ENCODE results near the gene LGALS1. TPM values are rescaled to one million over a fixed set of nuclear protein-coding genes. Genes with fewer than 3 reads are reported as not detected.

The LGALS1 gene
- 100 to 1,000 TPM; 522 to 663 TPM for total RNA-seq

DNA sequence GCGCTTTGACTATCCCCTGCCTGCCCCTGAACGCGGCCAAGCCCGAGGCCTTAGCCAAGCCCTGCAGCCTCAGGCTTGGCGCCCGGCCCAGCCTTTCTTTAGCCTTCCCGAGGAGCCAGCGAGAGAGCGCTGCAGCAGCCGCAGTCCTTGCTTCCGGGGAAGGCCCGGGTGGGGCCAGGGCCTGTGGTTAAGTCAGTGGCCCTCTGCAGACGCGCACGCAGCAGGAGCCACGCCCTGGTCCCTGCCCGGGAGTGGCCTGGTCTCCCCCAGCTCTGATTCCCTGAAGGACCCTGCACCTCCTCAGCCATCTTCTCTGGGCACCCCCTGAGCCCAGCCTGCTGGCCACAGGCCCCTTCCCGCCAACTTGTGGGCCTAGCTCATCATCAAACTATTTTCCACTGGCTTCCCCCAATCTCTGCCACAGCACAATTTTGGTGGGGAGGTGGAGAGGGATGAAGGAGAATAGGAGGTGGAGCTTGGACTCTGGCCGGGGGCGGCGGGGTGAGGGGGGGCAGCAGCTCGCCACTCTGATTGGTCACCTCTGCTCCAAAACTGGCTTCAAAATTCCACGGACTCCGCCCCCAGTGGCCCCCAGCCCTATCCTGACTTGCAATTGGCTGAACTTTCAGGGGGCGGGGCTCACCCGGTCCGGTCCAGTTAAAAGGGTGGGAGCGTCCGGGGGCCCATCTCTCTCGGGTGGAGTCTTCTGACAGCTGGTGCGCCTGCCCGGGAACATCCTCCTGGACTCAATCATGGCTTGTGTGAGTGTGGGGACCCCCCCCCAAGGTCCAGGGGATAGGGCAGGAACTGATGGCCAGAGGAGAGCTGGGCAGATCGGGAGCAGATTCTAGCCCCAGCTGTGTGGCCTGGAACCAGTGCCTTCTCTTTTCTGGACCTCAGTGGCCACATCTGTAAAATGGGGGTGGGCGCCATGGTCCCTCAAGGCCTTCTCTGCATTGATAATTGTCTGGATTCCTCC is at the start of gene LGALS1:
TSS of gene LGALS1 (plus strand) at position 686 of the 979 bp plus-strand sequence. CDS start at position 753, 67 bp downstream.
- peak; percentile 87 for DNase-seq
- peaks cover 12% of the 10 kb centered on the region for H3K36me3 Mint-ChIP-seq (ENCODE audit: low read depth)
- CTCF ChIA-PET = interaction anchor here (0.6 to 5.7 kb wide), 7 partner anchors 14 to 76 kb away, joined by 3 to 36 read pairs (median 4); partner anchors contain the start of gene PDXP
- H3K27ac Mint-ChIP-seq = peak within 1 kb of the TSS; percentile 96
- no peaks in the 10 kb centered on the region for H3K27me3 Mint-ChIP-seq
- POLR2A ChIA-PET = interaction anchor here (0.5 to 1.4 kb wide), 9 partner anchors 11 to 130 kb away, joined by 3 to 5 read pairs (median 3); partner anchors contain the start of genes NOL12 and PDXP
- peaks cover 58% of the 10 kb centered on the region for H3K4me1 Mint-ChIP-seq
- H3K4me3 Mint-ChIP-seq = peak within 1 kb of the TSS; percentile 89
- ATAC-seq = peak; percentile 54
- intact Hi-C loops (cut with DNase I, micrococcal nuclease) = loop anchor here in 1 of 2 experiments (5.0 to 10.0 kb wide), 3 partner anchors 188 to 1080 kb away; partner anchors contain the start of genes MFNG, RAC2 and SUN2
- H3K9me3 Mint-ChIP-seq (ENCODE audit: low read depth) = no peaks in the 10 kb centered on the region

DNA sequence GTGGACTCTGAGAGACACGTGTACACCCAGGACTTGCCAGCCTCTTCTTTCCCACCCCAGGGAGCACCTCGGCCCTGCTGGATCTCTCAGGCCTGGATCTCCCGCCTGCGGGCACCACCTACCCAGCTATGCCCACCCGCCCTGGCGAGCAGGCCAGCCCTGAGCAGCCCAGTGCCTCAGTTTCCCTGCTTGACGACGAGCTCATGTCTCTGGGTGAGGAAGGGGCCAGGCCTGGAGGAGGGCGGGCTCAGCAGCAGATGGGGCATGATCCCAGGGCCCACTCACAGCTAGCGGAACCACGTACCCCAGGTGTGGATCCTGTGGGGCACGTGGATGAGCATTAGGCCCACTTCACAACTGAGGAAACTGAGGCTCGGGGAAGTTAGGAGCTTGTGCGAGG is 49.7 kb upstream of the LGALS1 start:
- Mint-ChIP-seq H3K27me3 (no peaks in the 10 kb centered on the region), H3K27ac (peak overlapping the region; percentile 72), H3K4me3 (no peak overlapping the region), H3K9me3 (ENCODE audit: low read depth) (no peaks in the 10 kb centered on the region), H3K4me1 (peaks cover 46% of the 10 kb centered on the region), H3K36me3 (ENCODE audit: low read depth) (peaks cover 22% of the 10 kb centered on the region)
- intact Hi-C loops (cut with DNase I, micrococcal nuclease) = no loop called here
- ChIA-PET CTCF (interaction anchor here (0.6 to 4.7 kb wide), 13 partner anchors 8 to 577 kb away, joined by 3 to 41 read pairs (median 5); no protein-coding TSS in a partner anchor), POLR2A (interaction anchor here (0.7 kb wide), 1 partner anchor 18 kb away, joined by 3 read pairs; no protein-coding TSS in a partner anchor)
- ATAC-seq = no peak
- DNase-seq = no peak

DNA sequence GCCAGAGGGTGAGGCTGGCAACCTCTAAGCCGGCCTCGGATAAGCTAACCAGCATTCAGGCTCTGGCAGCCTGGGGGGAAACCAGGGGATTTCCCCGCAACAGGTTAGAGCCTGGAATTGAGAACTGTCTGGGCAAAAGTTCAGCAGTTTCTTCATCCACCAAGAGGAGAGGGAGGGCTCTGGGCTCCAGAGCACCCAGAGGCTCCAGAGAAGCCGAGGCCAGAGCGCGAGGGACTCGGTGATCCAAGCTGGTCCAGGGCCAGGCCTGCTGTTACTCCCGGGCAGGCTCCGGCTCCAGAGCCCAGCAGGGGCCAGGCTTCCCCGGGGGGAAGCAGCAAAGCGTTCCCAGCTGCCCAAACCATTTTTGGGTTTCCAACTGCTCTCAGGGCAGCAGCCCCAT is 49.3 kb upstream of the LGALS1 start:
- Mint-ChIP-seq H3K27me3 (no peaks in the 10 kb centered on the region), H3K36me3 (ENCODE audit: low read depth) (peaks cover 22% of the 10 kb centered on the region), H3K9me3 (ENCODE audit: low read depth) (no peaks in the 10 kb centered on the region), H3K4me3 (no peak overlapping the region), H3K4me1 (peaks cover 46% of the 10 kb centered on the region), H3K27ac (peak overlapping the region; percentile 92)
- DNase-seq (no peak), ATAC-seq (no peak)
- POLR2A ChIA-PET = interaction anchor here (1.5 kb wide), 1 partner anchor 11 kb away, joined by 8 read pairs; no protein-coding TSS in a partner anchor
- intact Hi-C loops (cut with DNase I, micrococcal nuclease) = no loop called here
- CTCF ChIA-PET = interaction anchor here (0.6 to 4.7 kb wide), 8 partner anchors 10 to 102 kb away, joined by 3 to 41 read pairs (median 6); no protein-coding TSS in a partner anchor

DNA sequence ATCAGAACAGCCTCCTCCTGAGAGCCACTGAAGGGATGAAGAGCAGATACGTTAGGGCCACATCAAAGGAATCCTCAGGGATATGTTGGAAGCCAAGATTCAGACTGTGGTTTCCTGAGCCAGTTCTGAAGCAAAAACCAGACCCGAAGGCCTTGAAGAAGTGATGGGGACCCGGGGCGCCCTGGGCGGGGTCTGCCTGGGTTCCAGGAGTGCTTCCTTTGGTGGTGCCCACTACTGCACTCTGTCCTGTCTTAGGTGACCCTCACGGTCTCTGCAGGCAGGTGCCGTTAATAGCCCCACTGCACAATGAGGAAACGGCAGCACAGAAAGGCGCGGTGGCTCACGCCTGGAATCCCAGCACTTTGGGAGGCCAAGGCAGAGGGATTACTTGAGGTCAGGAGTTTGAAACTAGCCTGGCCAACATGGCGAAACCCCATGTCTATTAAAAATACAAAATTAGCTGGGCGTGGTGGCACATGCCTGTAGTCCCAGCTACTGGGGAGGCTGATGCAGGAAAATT is 48.8 kb upstream of the LGALS1 start:
- peaks cover 18% of the 10 kb centered on the region for H3K36me3 Mint-ChIP-seq (ENCODE audit: low read depth)
- peak overlapping the region; percentile 92 for H3K27ac Mint-ChIP-seq
- DNase-seq (no peak), ATAC-seq (no peak)
- CTCF ChIA-PET = interaction anchor here (0.6 to 4.7 kb wide), 7 partner anchors 9 to 574 kb away, joined by 3 to 41 read pairs (median 9); no protein-coding TSS in a partner anchor
- H3K4me1 Mint-ChIP-seq = peaks cover 46% of the 10 kb centered on the region
- H3K9me3 Mint-ChIP-seq (ENCODE audit: low read depth) = no peaks in the 10 kb centered on the region
- POLR2A ChIA-PET = interaction anchor here (0.9 to 1.5 kb wide), 4 partner anchors 11 to 54 kb away, joined by 3 to 8 read pairs (median 6); no protein-coding TSS in a partner anchor
- intact Hi-C loops (cut with DNase I, micrococcal nuclease) = no loop called here
- H3K27me3 Mint-ChIP-seq = no peaks in the 10 kb centered on the region
- peak overlapping the region; percentile 20 for H3K4me3 Mint-ChIP-seq

DNA sequence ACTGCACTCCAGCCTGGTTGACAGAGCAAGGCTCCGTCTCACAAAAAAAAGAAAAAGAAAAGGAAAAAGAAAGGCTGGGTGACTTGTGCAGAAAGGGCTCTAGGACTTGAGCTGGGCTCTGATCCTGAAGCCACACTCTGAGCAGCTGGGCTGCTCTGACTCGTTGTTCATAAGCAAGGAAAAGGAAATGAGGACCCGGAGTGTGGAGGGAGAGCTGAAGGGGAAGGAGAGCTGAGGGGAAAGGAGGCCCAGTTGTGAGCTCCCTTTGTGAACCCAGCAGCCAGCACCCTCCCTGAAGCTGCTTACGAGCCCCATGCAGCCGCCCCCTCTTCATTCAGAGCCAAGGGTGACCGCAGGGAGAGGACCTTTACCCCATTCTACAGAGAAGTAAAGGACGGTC is 48.3 kb upstream of the LGALS1 start:
- intact Hi-C loops (cut with DNase I, micrococcal nuclease) = no loop called here
- Mint-ChIP-seq H3K36me3 (ENCODE audit: low read depth) (peaks cover 18% of the 10 kb centered on the region), H3K4me3 (peak overlapping the region; percentile 20), H3K4me1 (peaks cover 46% of the 10 kb centered on the region), H3K27ac (peak overlapping the region; percentile 92), H3K9me3 (ENCODE audit: low read depth) (no peaks in the 10 kb centered on the region), H3K27me3 (no peaks in the 10 kb centered on the region)
- ChIA-PET POLR2A (interaction anchor here (0.7 to 1.5 kb wide), 6 partner anchors 10 to 1220 kb away, joined by 3 to 8 read pairs (median 4); no protein-coding TSS in a partner anchor), CTCF (interaction anchor here (0.6 to 4.7 kb wide), 6 partner anchors 9 to 574 kb away, joined by 3 to 41 read pairs (median 14); partner anchors contain the start of gene GGA1)
- ATAC-seq (peak; percentile 26), DNase-seq (no peak)

DNA sequence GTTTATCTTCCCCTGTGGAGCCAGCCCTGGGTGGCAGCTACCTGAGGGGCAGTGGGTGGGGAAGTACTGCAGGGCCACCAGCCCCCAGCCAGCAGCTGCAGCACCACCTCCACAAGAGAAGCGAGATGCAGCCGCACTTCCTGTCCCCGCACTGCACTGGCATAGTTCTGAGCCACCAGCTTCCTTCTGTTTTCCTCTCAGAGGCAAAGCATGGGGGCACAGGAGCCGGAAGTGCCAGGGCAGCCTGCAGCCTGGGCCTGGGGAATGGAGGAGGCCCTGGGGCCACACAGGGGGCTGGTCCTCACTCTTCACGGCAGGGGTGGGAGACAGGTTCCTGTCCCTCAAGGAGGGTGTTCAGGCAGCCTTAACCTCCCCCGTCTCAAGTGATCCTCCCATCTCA is 47.9 kb upstream of the LGALS1 start:
- Mint-ChIP-seq H3K36me3 (ENCODE audit: low read depth) (peaks cover 16% of the 10 kb centered on the region), H3K27me3 (no peaks in the 10 kb centered on the region), H3K4me3 (peak overlapping the region; percentile 20), H3K4me1 (peaks cover 46% of the 10 kb centered on the region), H3K27ac (peak overlapping the region; percentile 92), H3K9me3 (ENCODE audit: low read depth) (no peaks in the 10 kb centered on the region)
- ATAC-seq (peak; percentile 71), DNase-seq (peak; percentile 71)
- POLR2A ChIA-PET = interaction anchor here (0.7 to 1.5 kb wide), 6 partner anchors 10 to 1220 kb away, joined by 3 to 8 read pairs (median 4); no protein-coding TSS in a partner anchor
- CTCF ChIA-PET = interaction anchor here (0.6 to 4.7 kb wide), 6 partner anchors 9 to 236 kb away, joined by 3 to 41 read pairs (median 14); partner anchors contain the start of gene GGA1
- intact Hi-C loops (cut with DNase I, micrococcal nuclease) = no loop called here

DNA sequence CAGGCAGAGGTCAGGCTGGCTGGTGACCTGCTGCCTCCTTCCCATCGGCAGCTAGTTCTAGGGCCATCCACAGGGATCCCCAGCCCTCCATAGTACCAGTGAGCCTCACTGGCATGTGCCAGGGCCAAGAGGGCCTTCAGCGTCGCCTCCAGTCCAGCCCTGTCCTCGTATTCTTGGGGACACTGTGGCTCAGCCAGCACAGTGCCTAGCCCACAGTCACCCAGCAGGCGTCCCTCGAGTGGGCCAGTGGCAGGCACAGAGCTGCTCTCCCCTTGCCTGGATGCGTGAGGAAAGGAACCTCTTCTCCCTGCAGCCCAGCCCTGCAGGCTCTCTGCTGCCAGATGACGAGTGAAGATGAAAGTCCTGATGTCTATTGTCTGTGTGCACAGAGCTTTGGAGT is 46.6 kb upstream of the LGALS1 start:
- no peaks in the 10 kb centered on the region for H3K9me3 Mint-ChIP-seq (ENCODE audit: low read depth)
- ChIA-PET POLR2A (interaction anchor here (1.2 kb wide), 1 partner anchor 16 kb away, joined by 4 read pairs; no protein-coding TSS in a partner anchor), CTCF (interaction anchor here (1.0 to 4.7 kb wide), 4 partner anchors 7 to 21 kb away, joined by 3 to 41 read pairs (median 20); partner anchors contain the start of gene GGA1)
- no peak overlapping the region for H3K4me3 Mint-ChIP-seq
- H3K4me1 Mint-ChIP-seq = peaks cover 53% of the 10 kb centered on the region
- no peak for DNase-seq
- intact Hi-C loops (cut with DNase I, micrococcal nuclease) = no loop called here
- no peaks in the 10 kb centered on the region for H3K27me3 Mint-ChIP-seq
- H3K36me3 Mint-ChIP-seq (ENCODE audit: low read depth) = peaks cover 17% of the 10 kb centered on the region
- no peak for ATAC-seq
- peak overlapping the region; percentile 92 for H3K27ac Mint-ChIP-seq

DNA sequence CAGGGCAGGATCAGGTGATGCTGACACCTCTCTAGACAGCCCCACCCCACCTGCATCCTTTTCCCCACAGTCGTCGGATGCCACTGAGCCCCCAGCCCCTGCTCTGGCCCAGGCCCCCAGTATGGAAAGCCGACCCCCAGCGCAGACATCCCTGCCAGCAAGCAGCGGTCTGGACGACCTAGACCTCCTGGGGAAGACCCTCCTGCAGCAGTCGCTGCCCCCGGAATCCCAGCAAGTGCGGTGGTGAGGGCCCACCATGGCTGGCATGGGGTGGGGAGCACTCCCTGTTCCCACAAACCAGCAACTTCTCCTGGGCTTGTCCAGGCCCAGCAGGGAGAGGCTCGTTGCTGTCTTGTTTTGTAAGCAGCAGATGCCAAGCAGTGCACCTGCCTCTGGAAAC is 45.5 kb upstream of the LGALS1 start:
- Mint-ChIP-seq H3K27ac (no peak overlapping the region), H3K4me3 (no peak overlapping the region), H3K36me3 (ENCODE audit: low read depth) (peaks cover 14% of the 10 kb centered on the region), H3K4me1 (peaks cover 57% of the 10 kb centered on the region), H3K9me3 (ENCODE audit: low read depth) (no peaks in the 10 kb centered on the region), H3K27me3 (no peaks in the 10 kb centered on the region)
- POLR2A ChIA-PET = interaction anchor here (1.3 kb wide), 1 partner anchor 28 kb away, joined by 4 read pairs; the partner anchor contains the start of gene PDXP
- DNase-seq = no peak
- CTCF ChIA-PET = interaction anchor here (0.7 to 5.5 kb wide), 5 partner anchors 12 to 66 kb away, joined by 3 to 66 read pairs (median 3); partner anchors contain the start of gene PDXP
- no peak for ATAC-seq
- intact Hi-C loops (cut with DNase I, micrococcal nuclease) = no loop called here

DNA sequence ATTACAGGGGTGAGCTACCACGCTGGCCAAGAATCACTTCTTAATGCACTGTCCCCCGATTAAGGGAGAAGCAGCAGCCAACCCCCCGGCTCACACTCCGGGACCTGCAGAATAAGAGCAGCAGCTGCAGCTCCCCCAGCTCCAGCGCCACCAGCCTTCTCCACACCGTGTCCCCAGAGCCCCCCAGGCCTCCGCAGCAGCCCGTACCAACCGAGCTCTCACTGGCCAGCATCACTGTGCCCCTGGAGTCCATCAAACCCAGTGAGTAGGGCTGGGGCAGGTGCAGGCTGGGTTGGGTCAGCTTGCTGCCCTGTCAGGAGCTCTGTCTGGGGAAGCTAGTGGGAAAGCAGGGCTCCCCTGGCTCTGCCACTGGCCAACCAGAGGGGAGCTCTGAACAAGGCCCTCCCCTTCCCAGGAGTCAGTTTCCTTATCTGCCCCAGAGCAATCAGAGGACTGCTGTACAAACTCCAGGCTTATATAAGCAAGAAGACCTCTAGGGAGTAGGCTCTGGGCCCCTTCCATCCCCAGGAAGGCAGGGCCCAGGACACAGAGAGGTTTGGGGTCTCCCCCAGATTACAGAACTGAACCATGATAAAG is 44.5 kb upstream of the LGALS1 start:
- Mint-ChIP-seq H3K9me3 (ENCODE audit: low read depth) (no peaks in the 10 kb centered on the region), H3K4me1 (peaks cover 54% of the 10 kb centered on the region), H3K27ac (peak overlapping the region; percentile 82), H3K36me3 (ENCODE audit: low read depth) (peaks cover 8% of the 10 kb centered on the region), H3K4me3 (no peak overlapping the region), H3K27me3 (no peaks in the 10 kb centered on the region)
- ATAC-seq (no peak), DNase-seq (no peak)
- CTCF ChIA-PET = interaction anchor here (0.6 to 5.5 kb wide), 6 partner anchors 12 to 598 kb away, joined by 3 to 66 read pairs (median 4); partner anchors contain the start of gene PDXP
- POLR2A ChIA-PET = interaction anchor here (0.6 to 1.3 kb wide), 2 partner anchors 10 to 27 kb away, joined by 3 to 4 read pairs; partner anchors contain the start of gene PDXP
- intact Hi-C loops (cut with DNase I, micrococcal nuclease) = no loop called here

DNA sequence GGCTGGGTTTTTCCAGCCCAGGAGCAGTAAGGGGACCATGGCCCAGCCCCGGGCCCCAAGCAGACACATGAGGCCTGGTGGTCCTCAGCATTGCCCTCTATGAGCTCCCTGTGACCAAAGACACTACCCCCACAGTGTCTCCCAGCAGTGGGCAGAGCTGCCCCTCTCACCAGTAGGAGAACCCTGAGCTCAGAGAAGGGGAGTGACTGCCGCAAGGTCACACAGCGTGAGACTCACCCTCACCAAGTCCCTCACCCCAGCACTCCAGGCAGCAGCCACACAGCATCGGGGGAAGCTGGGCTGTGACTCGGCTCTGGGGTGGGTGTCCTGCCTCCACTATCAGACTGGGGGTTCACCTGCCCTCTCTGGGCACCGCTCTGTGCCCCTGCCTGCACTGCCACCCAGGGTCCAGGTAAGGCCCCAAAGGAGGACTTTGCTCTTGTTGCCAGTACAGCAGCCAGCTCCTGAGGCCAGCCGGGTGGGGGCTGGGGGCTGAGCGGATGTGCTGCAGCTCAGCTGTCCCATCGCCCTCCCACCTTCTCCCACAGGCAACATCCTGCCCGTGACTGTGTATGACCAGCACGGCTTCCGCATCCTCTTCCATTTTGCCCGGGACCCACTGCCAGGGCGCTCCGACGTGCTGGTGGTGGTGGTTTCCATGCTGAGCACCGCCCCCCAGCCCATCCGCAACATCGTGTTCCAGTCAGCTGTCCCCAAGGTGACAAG is 43.8 kb upstream of the LGALS1 start:
- intact Hi-C loops (cut with DNase I, micrococcal nuclease) = no loop called here

More for the DNA sequence above, 43.8 kb upstream of the LGALS1 start:
- Mint-ChIP-seq H3K27me3 (no peaks in the 10 kb centered on the region), H3K9me3 (ENCODE audit: low read depth) (no peaks in the 10 kb centered on the region), H3K36me3 (ENCODE audit: low read depth) (peaks cover 7% of the 10 kb centered on the region), H3K4me3 (peak overlapping the region; percentile 44), H3K4me1 (peaks cover 53% of the 10 kb centered on the region), H3K27ac (peak overlapping the region; percentile 82)
- ChIA-PET POLR2A (interaction anchor here (0.6 to 1.8 kb wide), 4 partner anchors 10 to 43 kb away, joined by 3 to 7 read pairs (median 4); partner anchors contain the start of gene PDXP), CTCF (interaction anchor here (0.6 to 5.5 kb wide), 7 partner anchors 11 to 597 kb away, joined by 3 to 66 read pairs (median 4); no protein-coding TSS in a partner anchor)
- no peak for ATAC-seq
- DNase-seq = peak; percentile 35
